ENCODE results near the gene LEP.

The LEP gene

DNA sequence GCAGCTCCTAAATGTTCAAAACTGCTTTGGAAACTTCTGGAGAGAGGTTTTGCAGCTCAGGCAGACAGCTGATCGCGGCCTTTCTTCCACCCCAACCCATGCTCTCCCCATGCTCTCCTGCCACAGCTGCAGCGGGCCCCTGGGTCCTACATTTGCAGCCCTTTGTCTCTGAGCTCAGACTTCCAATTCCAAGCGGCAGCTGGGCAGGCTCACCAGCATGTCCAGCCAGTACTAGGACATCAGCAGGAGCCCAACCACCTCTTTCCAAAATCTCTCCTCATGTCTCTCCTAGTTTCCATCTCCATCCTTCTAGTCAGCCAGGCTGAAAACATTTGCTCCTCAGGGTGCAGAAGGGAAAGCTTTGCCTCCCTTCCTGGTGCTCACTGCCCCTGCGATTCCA lies 6.0 kb downstream of the LEP start:
- DNase-seq (ENCODE audit: low spot score), result no peak

DNA sequence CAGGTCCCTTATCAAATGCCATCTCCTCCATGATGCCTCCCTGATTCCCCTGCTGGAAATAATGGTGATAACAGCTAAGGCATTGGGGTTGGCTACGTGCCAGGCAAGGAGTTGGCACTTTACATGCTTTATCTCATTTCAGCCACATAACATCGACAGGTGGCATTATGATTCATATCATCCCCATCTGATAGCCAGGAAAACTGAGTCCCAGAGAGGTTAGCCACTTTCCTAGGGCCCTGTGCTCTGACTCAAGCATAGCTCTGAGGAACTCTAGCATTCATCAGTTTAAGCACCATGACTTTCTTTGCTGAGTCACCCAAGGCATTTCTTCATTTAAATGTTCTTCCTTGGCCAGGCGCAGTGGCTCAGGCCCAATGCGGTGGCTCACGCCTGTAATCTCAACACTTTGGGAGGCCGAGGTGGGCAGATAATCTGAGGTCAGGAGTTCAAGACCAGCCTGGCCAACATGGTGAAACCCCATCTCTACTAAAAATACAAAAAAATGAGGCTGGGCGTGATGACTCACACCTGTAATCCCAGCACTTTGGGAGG lies 6.6 kb downstream of the LEP start:
- peak; percentile 42 for DNase-seq (ENCODE audit: low spot score)

DNA sequence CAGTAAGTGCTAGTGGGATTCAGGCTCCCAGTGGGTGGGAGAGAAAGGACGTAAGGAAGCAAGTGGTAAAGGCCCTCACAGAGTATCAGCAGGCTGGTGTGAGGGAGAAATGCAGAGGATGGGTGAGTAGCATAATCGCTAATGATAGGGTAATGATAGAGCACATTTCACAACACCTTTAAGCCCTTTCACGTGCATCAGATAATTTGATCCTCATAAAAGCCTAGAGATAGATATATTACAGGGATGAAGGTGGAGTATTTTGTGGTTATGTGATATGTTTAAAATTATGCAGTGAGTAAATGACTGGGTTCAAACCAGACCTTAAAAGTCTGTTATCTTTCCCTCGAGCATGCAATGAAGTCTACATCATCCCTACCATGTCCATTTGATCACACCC lies 10.3 kb downstream of the LEP start:
- DNase-seq (ENCODE audit: low spot score), result no peak

DNA sequence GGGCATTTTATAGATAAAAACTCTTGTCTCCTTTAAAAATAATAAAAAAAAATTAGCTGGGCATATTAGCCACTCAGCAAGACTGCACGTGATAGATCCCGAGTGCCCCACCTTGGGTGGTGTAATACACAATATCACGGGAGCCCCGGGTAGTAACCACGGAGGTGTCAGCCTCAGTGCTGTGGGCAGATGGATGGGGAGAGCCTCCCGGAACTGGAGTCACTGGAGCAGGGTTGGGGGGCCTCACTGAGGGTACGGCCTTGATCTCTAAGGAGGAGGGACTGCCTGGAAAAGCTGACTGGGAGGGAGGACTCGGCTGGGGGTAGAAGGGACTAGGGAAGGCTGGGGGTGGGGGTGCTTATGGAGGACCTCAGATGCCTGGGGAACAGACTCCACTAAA lies 12.6 kb downstream of the LEP start:
- no peak for DNase-seq (ENCODE audit: low spot score)

DNA sequence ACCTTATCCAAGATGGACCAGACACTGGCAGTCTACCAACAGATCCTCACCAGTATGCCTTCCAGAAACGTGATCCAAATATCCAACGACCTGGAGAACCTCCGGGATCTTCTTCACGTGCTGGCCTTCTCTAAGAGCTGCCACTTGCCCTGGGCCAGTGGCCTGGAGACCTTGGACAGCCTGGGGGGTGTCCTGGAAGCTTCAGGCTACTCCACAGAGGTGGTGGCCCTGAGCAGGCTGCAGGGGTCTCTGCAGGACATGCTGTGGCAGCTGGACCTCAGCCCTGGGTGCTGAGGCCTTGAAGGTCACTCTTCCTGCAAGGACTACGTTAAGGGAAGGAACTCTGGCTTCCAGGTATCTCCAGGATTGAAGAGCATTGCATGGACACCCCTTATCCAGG lies 13.4 kb downstream of the LEP start:
- no peak for DNase-seq (ENCODE audit: low spot score)

DNA sequence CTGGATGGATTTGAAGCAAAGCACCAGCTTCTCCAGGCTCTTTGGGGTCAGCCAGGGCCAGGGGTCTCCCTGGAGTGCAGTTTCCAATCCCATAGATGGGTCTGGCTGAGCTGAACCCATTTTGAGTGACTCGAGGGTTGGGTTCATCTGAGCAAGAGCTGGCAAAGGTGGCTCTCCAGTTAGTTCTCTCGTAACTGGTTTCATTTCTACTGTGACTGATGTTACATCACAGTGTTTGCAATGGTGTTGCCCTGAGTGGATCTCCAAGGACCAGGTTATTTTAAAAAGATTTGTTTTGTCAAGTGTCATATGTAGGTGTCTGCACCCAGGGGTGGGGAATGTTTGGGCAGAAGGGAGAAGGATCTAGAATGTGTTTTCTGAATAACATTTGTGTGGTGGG lies 14.2 kb downstream of the LEP start:
- DNase-seq (ENCODE audit: low spot score), result no peak

- DNase-seq (ENCODE audit: low spot score), result no peak
Measured at GRCh38 chr7:128257458-128257857, 16.4 kb downstream of the LEP start.

GRCh38 chr7:128259131-128260061 lies 18.3 kb downstream of the LEP start:
- DNase-seq (ENCODE audit: low spot score), result peak; percentile 69

DNA sequence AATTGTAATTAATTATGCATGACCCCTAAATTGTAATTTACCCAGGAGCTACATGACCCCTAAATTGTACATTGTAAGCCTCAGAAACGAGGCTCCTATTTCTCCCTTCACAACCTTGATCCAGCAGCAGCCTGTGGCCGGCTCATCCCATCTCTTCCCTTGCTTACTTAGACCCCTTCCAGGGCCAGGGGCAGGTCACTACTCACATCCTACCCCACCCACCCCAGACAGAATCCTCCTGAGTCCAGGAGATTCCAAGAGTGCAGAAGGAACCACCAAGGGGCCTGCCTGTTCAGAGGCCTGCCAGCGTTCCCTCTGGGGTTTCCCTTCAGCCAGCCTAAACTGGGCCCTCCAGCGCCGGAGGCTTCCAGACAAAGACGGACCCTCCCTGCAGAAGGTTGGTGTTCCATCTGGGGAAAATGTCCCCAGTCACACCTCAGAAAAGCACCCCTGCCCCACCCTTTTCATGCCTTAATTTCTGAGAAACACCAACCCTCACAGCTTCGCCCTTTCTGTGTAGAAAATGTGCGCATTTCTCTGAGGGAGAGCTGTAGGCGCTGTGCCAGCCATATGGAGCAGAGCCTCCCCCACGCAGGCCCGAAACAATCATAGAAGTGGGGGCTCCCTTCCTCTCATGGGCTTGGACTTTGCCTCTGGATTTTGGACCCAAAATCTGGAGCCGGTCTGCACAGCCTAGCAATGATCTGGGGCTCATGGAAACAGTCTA lies 19.2 kb downstream of the LEP start:
- no peak for DNase-seq (ENCODE audit: low spot score)

GRCh38 chr7:128262273-128263028 lies 21.4 kb downstream of the LEP start:
- no peak for DNase-seq (ENCODE audit: low spot score)

- DNase-seq (ENCODE audit: low spot score), result no peak
Measured at GRCh38 chr7:128263420-128263819, 22.3 kb downstream of the LEP start.

GRCh38 chr7:128264477-128264876 lies 23.4 kb downstream of the LEP start:
- DNase-seq (ENCODE audit: low spot score), result no peak

GRCh38 chr7:128265156-128265905 lies 24.3 kb downstream of the LEP start:
- no peak for DNase-seq (ENCODE audit: low spot score)

DNA sequence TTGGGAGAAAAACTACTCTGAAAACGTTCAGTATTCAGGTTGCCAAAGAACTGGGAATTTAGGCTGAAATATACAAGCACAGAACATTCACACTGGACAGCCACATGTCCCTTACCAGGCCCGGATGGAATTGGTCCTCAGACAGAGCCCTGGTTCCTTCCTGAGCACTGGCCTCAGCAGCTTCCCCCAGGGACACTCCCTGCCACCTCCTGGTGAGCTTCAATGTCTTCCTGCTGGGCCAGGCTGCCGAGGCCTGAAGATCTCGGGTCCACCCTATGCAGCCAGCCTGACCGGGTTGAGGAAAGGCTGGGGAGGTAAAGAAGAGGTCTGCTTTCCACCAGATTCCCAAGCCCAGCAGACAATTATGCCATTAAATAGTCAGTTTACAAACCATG lies 24.8 kb downstream of the LEP start:
- DNase-seq (ENCODE audit: low spot score), result no peak

GRCh38 chr7:128266529-128266882 lies 25.4 kb downstream of the LEP start:
- no peak for DNase-seq (ENCODE audit: low spot score)

GRCh38 chr7:128266883-128267594 lies 26.0 kb downstream of the LEP start:
- DNase-seq (ENCODE audit: low spot score), result peak; percentile 30

GRCh38 chr7:128267595-128267924 lies 26.5 kb downstream of the LEP start:
- no peak for DNase-seq (ENCODE audit: low spot score)

- DNase-seq (ENCODE audit: low spot score), result no peak
Measured at GRCh38 chr7:128268233-128268632, 27.2 kb downstream of the LEP start.

- no peak for DNase-seq (ENCODE audit: low spot score)
Measured at GRCh38 chr7:128270826-128271272, 29.8 kb downstream of the LEP start.

DNA sequence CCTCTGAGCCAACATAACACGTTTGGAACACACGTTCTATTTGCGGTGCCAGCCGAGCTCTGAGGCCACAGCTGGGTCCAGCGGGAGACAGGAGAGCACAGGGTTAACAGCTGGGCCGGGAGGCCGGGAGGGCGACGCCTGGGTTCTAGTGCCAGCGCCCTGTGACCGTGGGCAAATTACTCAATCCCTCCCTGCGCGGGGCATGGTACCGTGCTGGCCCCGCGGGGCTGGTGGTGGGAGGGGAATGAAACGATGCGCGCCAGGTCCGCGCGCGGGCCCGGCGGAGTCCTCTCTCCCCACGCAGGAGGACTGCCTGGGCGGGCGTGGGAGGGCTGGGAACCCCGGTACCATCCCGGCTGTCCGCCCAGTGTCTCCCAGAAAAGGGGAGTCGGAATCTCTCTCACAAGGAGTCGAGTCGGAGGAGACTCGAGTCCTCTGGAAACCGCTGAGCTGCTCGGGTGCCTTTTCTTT lies 30.4 kb downstream of the LEP start:
- DNase-seq (ENCODE audit: low spot score), result no peak

GRCh38 chr7:128271942-128272481 lies 30.9 kb downstream of the LEP start:
- no peak for DNase-seq (ENCODE audit: low spot score)
